ENCODE data around the gene PER2.

- TF ChIP-seq, protein P1, sequence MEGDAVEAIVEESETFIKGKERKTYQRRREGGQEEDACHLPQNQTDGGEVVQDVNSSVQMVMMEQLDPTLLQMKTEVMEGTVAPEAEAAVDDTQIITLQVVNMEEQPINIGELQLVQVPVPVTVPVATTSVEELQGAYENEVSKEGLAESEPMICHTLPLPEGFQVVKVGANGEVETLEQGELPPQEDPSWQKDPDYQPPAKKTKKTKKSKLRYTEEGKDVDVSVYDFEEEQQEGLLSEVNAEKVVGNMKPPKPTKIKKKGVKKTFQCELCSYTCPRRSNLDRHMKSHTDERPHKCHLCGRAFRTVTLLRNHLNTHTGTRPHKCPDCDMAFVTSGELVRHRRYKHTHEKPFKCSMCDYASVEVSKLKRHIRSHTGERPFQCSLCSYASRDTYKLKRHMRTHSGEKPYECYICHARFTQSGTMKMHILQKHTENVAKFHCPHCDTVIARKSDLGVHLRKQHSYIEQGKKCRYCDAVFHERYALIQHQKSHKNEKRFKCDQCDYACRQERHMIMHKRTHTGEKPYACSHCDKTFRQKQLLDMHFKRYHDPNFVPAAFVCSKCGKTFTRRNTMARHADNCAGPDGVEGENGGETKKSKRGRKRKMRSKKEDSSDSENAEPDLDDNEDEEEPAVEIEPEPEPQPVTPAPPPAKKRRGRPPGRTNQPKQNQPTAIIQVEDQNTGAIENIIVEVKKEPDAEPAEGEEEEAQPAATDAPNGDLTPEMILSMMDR (IDR thresholded peaks at IDR 0.05; ENCODE audit: low read depth, low read length) = no peak
- no peak for TF ChIP-seq EZH2phosphoT487 (IDR thresholded peaks at IDR 0.05; ENCODE audit: low read depth)
These were observed 37.3 kb upstream of the PER2 start for GRCh38 chr2:238325694-238326093.
